ENCODE data around the gene KLHL29.

KLHL29 gene

GRCh38 chr2:23722255-23722654 lies 337.3 kb downstream of the KLHL29 start:
- TF ChIP-seq CTCF (IDR thresholded peaks at IDR 0.05) = no peak

DNA sequence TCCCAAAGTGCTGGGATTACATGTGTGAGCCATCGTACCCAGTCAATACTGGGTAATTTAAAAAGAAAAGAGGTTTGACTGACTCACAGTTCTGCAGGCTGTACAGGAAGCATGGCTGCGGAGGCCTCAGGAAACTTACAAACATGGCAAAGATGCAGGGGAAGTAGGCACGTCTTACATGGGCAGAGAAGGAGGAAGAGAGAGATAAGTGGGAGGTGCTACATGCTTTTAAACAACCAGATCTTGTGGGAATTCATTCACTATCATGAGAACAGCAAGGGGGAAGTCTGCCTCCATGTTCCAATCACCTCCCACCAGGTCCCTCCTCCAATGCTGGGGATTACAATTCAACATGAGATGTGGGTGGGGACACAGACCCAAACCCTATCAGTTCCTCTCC lies 349.4 kb downstream of the KLHL29 start:
- TF ChIP-seq CTCF (IDR thresholded peaks at IDR 0.05) = no peak

- no peak for TF ChIP-seq CTCF (IDR thresholded peaks at IDR 0.05)
Observed at GRCh38 chr2:23745068-23745725, 360.2 kb downstream of the KLHL29 start.

DNA sequence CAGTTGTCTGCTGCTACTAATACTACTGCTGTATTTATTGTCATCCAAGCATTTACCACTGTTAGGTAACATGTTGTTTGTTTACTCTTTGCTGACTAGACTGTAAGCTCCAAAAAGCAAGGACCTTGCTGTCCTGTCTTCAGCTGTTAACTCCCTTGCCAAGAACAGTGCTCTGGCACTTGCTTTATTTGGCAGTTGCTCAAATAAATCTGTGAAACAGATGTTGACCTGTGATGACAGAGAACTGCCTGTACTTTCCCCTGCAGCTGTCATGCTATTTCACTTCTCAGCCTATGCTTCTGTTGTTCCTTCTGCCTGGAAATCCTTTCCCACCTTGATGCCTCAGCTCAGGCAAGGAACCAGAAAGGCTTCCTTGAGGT lies 360.7 kb downstream of the KLHL29 start:
- no peak for TF ChIP-seq CTCF (IDR thresholded peaks at IDR 0.05)

GRCh38 chr2:23746141-23746863 lies 361.3 kb downstream of the KLHL29 start:
- TF ChIP-seq CTCF (IDR thresholded peaks at IDR 0.05) = no peak

GRCh38 chr2:23751747-23752265 lies 366.8 kb downstream of the KLHL29 start:
- no peak for TF ChIP-seq CTCF (IDR thresholded peaks at IDR 0.05)

DNA sequence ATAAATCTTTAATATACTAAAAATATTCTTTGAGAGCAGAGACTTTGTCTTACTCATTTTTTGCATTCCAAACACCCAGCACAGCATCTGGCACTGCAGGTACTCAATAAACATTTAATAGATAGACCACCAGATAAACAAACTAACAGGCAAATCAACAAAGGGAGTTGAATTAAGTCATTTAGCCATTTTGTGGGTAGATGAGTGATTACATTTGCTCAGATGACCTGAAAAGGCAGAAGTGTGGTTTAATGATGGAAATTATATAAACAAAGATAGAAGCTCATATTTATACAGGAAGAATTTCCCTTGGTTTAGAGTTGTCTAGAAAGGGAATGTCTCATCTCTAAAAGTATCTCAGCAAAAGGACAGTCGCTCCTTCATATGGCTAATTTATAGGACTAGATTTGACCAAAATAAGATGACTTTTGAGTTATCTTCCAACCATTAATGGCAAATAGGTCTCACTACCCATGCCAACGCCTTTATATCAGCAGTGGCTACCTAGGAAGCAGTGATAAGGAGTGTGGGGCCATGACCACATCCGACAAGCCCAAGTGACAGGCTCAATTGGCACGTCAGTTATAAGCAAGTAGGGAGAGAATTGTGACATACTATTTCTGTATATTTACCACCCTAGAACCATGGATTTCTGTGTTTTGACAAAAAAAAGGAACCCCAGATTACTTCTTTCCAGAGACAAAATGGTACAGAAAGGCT lies 368.5 kb downstream of the KLHL29 start:
- TF ChIP-seq CTCF (IDR thresholded peaks at IDR 0.05) = no peak

All from LNCAP (cell line).